HG03520 (cell line): ENCODE results near the gene PRODH.
"Not testable (repeated sequence)": the region's sequence is repeated elsewhere in the genome, so short reads cannot be mapped to it uniquely, and the experiment has no call there.

ENCODE experiments used
- ATAC-seq: cut with Tn5 transposase; IDR thresholded peaks from one replicate; pipeline ENCODE4 v1.9.1; 2021; ENCODE audit warnings: mild to moderate bottlenecking, moderate library complexity; ENCODE audit not compliant: unreplicated experiment

PRODH gene

DNA sequence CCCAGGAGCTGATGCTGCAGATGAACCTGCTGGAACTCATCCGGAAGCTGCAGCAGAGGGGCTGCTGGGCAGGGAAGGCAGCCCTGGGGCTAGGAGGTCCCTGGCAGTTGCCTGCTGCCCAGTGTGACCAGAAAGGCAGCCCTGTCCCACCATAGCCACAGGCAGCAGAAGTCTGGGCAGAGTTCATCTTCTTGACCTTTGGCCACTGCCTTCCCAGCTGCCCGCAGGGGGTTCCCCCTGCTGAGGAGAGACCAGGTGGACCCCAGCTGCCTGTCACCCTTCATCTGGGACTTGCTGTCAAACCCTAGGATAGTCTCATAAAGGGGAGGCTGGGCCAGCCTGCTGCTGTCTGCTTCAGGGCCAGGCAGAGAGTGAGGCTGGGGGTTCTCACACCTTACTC lies 24.6 kb downstream of the PRODH start:
- not testable (repeated sequence) for ATAC-seq

DNA sequence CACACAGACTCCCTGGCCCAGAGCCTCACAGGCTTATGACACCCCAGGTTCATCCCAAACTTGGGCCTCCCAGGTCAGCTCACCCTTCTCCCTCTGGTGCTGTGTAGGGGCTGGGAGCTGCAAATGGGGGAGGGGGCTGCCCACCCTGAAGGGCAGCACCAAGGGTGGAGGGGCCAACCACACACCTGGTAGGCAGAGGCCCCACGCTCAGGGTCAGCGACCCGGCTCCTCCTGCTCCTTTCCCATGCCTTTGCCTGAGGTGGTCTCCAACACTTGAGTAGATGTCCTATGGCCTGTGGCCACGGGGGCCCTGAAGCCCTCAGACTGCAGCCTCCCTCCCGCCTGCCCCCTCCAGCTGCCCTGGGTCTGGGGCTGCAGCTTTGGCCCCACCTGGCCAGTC lies 26.5 kb downstream of the PRODH start:
- no peak for ATAC-seq

- no peak for ATAC-seq
Measured at GRCh38 chr22:18906896-18907295, 29.2 kb downstream of the PRODH start.

- ATAC-seq = peak; percentile 26
Measured at GRCh38 chr22:18906410-18906745, 29.7 kb downstream of the PRODH start.

- peak; percentile 84 for ATAC-seq
Measured at GRCh38 chr22:18905540-18906409, 30.3 kb downstream of the PRODH start, which contains the start of gene DGCR6. Gene DGCR6 (plus strand): TSS chr22:18906320. CDS start chr22:18906375, 55 bp downstream.

DNA sequence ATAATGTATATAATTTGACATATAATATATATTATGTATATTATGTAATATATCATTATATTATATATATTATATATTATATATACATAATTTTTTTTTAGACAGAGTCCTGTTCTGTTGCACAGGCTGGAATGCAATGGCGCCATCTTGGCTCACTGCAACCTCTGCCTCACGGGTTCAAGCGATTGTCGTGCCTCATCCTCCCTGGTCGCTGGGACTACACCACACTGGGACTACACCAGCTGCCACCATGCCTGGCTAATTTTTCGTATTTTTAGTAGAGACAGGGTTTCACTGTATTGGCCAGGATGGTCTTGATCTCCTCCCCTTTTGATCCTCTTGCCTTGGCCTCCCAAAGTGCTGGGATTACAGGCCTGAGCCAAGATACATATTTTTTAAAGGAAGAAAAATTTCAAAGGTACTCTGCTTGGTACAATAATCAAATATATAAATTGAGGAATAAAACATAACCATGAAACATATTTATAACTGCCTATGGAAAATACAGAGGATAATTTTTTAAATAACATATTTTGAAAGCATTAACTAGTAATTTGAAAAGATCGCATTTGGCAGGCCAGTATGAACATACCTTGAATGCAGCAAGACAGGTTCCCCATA lies 39.9 kb downstream of the PRODH start:
- ATAC-seq = not testable (repeated sequence)

GRCh38 chr22:18893775-18894174 lies 42.3 kb downstream of the PRODH start:
- not testable (repeated sequence) for ATAC-seq

DNA sequence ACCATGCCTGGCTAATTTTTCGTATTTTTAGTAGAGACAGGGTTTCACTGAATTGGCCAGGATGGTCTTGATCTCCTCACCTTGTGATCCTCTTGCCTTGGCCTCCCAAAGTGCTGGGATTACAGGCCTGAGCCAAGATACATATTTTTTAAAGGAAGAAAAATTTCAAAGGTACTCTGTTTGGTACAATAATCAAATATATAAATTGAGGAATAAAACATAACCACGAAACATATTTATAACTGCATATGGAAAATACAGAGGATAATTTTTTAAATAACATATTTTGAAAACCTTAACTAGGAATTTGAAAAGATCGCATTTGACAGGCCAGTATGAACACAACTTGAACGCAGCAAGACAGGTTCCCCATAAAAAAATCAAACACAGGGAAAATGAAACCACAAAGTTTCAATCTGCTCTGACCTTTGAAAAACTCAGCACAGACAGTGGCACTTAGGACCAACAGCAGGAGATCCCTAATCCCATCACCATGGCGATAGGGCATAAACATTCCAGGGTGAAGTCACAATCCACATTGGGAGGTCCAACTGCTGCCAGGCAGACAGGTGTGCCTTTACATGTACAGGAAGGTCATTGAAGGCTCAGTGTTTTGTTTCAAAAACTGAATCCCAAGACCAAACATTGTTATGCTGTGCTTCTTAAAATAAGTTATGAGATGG lies 45.4 kb downstream of the PRODH start:
- ATAC-seq = not testable (repeated sequence)

DNA sequence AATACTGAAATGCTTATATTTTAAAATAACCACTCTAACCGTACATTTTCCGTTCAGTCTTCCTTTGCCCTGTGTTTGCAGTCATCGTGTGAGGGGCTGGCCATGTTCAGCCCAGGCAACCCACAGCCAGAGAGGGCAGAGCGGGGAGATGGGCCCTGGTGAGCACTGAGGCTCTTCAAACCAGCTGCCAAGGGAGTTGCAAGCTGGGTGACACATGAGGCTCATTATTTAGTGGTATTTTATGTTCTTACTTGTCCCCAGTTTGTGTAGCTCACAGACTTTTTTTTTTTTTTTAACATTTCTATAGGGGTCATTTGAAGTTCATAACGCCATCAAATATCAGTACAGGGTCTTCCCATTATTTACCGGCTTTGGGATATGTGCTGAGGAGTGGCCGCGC lies 48.0 kb downstream of the PRODH start:
- ATAC-seq = no peak

- ATAC-seq = not testable (repeated sequence)
Measured at GRCh38 chr22:18884465-18884864, 51.6 kb downstream of the PRODH start.

DNA sequence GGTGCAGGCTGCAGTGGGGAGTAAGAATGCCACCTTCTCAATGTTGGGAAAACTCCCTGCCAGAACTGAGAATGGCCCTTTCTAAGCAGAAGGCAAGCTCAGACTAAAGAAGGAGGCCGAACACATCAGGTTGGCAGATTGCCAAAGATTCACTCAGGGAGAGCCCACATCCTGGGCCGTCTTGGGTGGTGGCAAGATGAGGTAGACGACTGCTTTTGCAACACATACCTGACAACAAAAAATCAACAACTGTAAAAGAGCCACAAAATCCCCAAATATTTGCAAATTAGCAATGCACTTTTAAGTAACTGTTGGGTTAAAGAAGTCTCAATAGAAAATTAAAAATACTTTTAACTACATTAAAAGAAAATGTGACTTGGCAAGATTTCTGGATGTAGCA lies 54.8 kb downstream of the PRODH start:
- not testable (repeated sequence) for ATAC-seq
